Lower lobe of right lung (tissue), 2 donors: ENCODE measurements around the gene C2CD3. TPM values are rescaled to one million over a fixed set of nuclear protein-coding genes. Genes with fewer than 3 reads are reported as not detected.

ENCODE experiments used
- ATAC-seq, 2 donors: fragments of 200-7000 bp; cut with Tn5 transposase; one replicate each; pipeline ENCODE4 v1.9.1; 2020 to 2022; ENCODE audit warnings: mild to moderate bottlenecking in 2 of 2, moderate library complexity in 2 of 2
- DNase-seq: peaks from one replicate; pipeline ENCODE4 v3.0.0-alpha.2; 2020
- H3K27ac ChIP-seq: fragments of 200-600 bp; one replicate; pipeline ENCODE4 v1.8.0; 2022
- H3K27me3 ChIP-seq: fragments of 200-600 bp; one replicate; pipeline ENCODE4 v1.8.0; 2022; ENCODE audit warnings: low read depth
- H3K36me3 ChIP-seq: fragments of 200-600 bp; one replicate; pipeline ENCODE4 v1.8.0; 2022; ENCODE audit warnings: mild to moderate bottlenecking
- H3K4me1 ChIP-seq: fragments of 200-600 bp; one replicate; pipeline ENCODE4 v1.8.0; 2022
- H3K4me3 ChIP-seq: fragments of 200-600 bp; one replicate; pipeline ENCODE4 v1.8.0; 2022; ENCODE audit warnings: mild to moderate bottlenecking
- H3K9me3 ChIP-seq: fragments of 200-600 bp; one replicate; pipeline ENCODE4 v1.8.0; 2022
- CTCF ChIP-seq: fragments of 200-600 bp; IDR thresholded peaks from one replicate; pipeline ENCODE4 v1.8.0; 2022; ENCODE audit warnings: antibody characterized with exemption, mild to moderate bottlenecking
- intact Hi-C: fragments of 100-400 bp; cut with DNase I; formaldehyde crosslinking; loops from one replicate; pipeline ENCODE4 v1.11.0; 2022
- total RNA-seq: library from RNA; stranded (reverse); fragmentation: NEBNext Ultra II Directional; extraction: Animal tissue kit (Norgen Biotek cat#: 25700); gene quantifications from one replicate; pipeline ENCODE4 v1.2.1, GENCODE V29; 2021
- donor health status: DM: no; HTN: yes; CAD: no; lungs with severe emphysema.

The C2CD3 gene
- total RNA-seq, 1 donor from 2014 or later, result 31.0 TPM

GRCh38 chr11:74057249-74058151 is 113.3 kb downstream of the C2CD3 start:
- DNase-seq (no peak), ATAC-seq (no peak)
- intact Hi-C loops, result no loop called here
- Histone ChIP-seq H3K4me1 (no peaks in the 10 kb centered on the region), H3K27ac (no peak overlapping the region), H3K4me3 (no peak overlapping the region), H3K27me3 (no peaks in the 10 kb centered on the region), H3K36me3 (peaks cover 34% of the 10 kb centered on the region), H3K9me3 (no peaks in the 10 kb centered on the region)
- no peak for TF ChIP-seq CTCF

GRCh38 chr11:74055938-74056337 is 114.9 kb downstream of the C2CD3 start:
- DNase-seq (no peak), ATAC-seq (no peak)
- Histone ChIP-seq H3K27me3 (no peaks in the 10 kb centered on the region), H3K4me3 (no peak overlapping the region), H3K9me3 (no peaks in the 10 kb centered on the region), H3K36me3 (peaks cover 34% of the 10 kb centered on the region), H3K27ac (no peak overlapping the region), H3K4me1 (no peaks in the 10 kb centered on the region)
- intact Hi-C loops, result no loop called here
- no peak for TF ChIP-seq CTCF

- Histone ChIP-seq H3K4me1 (no peaks in the 10 kb centered on the region), H3K27me3 (no peaks in the 10 kb centered on the region), H3K9me3 (no peaks in the 10 kb centered on the region), H3K27ac (no peak overlapping the region), H3K36me3 (peaks cover 58% of the 10 kb centered on the region), H3K4me3 (no peak overlapping the region)
- TF ChIP-seq CTCF, result no peak
- no peak for DNase-seq
- no peak for ATAC-seq
- intact Hi-C loops, result no loop called here
Measured at GRCh38 chr11:74050465-74050864, 120.3 kb downstream of the C2CD3 start.

GRCh38 chr11:74048993-74049392 is 121.8 kb downstream of the C2CD3 start:
- H3K36me3 ChIP-seq, result peaks cover 48% of the 10 kb centered on the region
- DNase-seq (no peak), ATAC-seq (no peak)
- no peaks in the 10 kb centered on the region for H3K9me3 ChIP-seq
- no peaks in the 10 kb centered on the region for H3K4me1 ChIP-seq
- no peak overlapping the region for H3K4me3 ChIP-seq
- no peak for TF ChIP-seq CTCF
- no peaks in the 10 kb centered on the region for H3K27me3 ChIP-seq
- intact Hi-C loops, result no loop called here
- H3K27ac ChIP-seq, result no peak overlapping the region

GRCh38 chr11:74044538-74044937 is 126.3 kb downstream of the C2CD3 start:
- Histone ChIP-seq H3K27ac (no peak overlapping the region), H3K4me3 (no peak overlapping the region), H3K4me1 (no peaks in the 10 kb centered on the region), H3K9me3 (no peaks in the 10 kb centered on the region), H3K36me3 (peaks cover 68% of the 10 kb centered on the region), H3K27me3 (no peaks in the 10 kb centered on the region)
- ATAC-seq, result no peak
- TF ChIP-seq CTCF, result no peak
- DNase-seq, result no peak
- intact Hi-C loops, result no loop called here
